ENCODE measurements around the gene ANKRD10. TPM values are rescaled to one million over a fixed set of nuclear protein-coding genes. Genes with fewer than 3 reads are reported as not detected.
"Not testable (repeated sequence)": the region's sequence is repeated elsewhere in the genome, so short reads cannot be mapped to it uniquely, and the experiment has no call there.

The ANKRD10 gene
- total RNA-seq, 3 donors from 2014 or later: 52.4 to 72.4 (median 66.4) TPM

GRCh38 chr13:110856942-110857835 lies 57.7 kb downstream of the ANKRD10 start:
- H3K4me1 Mint-ChIP-seq (ENCODE audit: low read depth): peaks cover 10% of the 10 kb centered on the region
- H3K4me3 Mint-ChIP-seq: no peak overlapping the region

GRCh38 chr13:110855363-110855762 lies 59.5 kb downstream of the ANKRD10 start:
- no peak for DNase-seq
- peaks cover 10% of the 10 kb centered on the region for H3K4me1 Mint-ChIP-seq (ENCODE audit: low read depth)
- peaks cover 6% of the 10 kb centered on the region for H3K9me3 Mint-ChIP-seq
- peaks cover 2% of the 10 kb centered on the region for H3K36me3 Mint-ChIP-seq (ENCODE audit: insufficient read depth)
- H3K27me3 Mint-ChIP-seq (ENCODE audit: low read depth): peaks cover 4% of the 10 kb centered on the region
- H3K4me3 Mint-ChIP-seq: no peak overlapping the region
- no peak for ATAC-seq

More at GRCh38 chr13:110856942-110857835, 57.7 kb downstream of the ANKRD10 start:
- ATAC-seq (no peak), DNase-seq (no peak)
- Mint-ChIP-seq H3K9me3 (peaks cover 6% of the 10 kb centered on the region), H3K36me3 (ENCODE audit: insufficient read depth) (peaks cover 2% of the 10 kb centered on the region), H3K27me3 (ENCODE audit: low read depth) (no peaks in the 10 kb centered on the region)

- peaks cover 2% of the 10 kb centered on the region for H3K36me3 Mint-ChIP-seq (ENCODE audit: insufficient read depth)
- no peak for ATAC-seq
Measured at GRCh38 chr13:110854866-110855265, 60.0 kb downstream of the ANKRD10 start.

GRCh38 chr13:110853235-110853721 lies 61.6 kb downstream of the ANKRD10 start:
- Mint-ChIP-seq H3K9me3 (peaks cover 6% of the 10 kb centered on the region), H3K36me3 (ENCODE audit: insufficient read depth) (peaks cover 2% of the 10 kb centered on the region), H3K27me3 (ENCODE audit: low read depth) (peaks cover 10% of the 10 kb centered on the region), H3K4me1 (ENCODE audit: low read depth) (peaks cover 10% of the 10 kb centered on the region), H3K4me3 (no peak overlapping the region)
- ATAC-seq: no peak
- DNase-seq: no peak

More at GRCh38 chr13:110854866-110855265, 60.0 kb downstream of the ANKRD10 start:
- no peak for DNase-seq
- Mint-ChIP-seq H3K9me3 (peaks cover 6% of the 10 kb centered on the region), H3K4me1 (ENCODE audit: low read depth) (peaks cover 10% of the 10 kb centered on the region), H3K27me3 (ENCODE audit: low read depth) (peaks cover 8% of the 10 kb centered on the region), H3K4me3 (no peak overlapping the region)

- Mint-ChIP-seq H3K27me3 (ENCODE audit: low read depth) (peaks cover 13% of the 10 kb centered on the region), H3K4me1 (ENCODE audit: low read depth) (no peaks in the 10 kb centered on the region), H3K4me3 (no peak overlapping the region), H3K36me3 (ENCODE audit: insufficient read depth) (no peaks in the 10 kb centered on the region), H3K9me3 (no peaks in the 10 kb centered on the region)
- no peak for ATAC-seq
- no peak for DNase-seq
Measured at GRCh38 chr13:110850840-110851239, 64.0 kb downstream of the ANKRD10 start.

- no peak for DNase-seq
- no peak for ATAC-seq
- Mint-ChIP-seq H3K9me3 (no peaks in the 10 kb centered on the region), H3K27me3 (ENCODE audit: low read depth) (peaks cover 19% of the 10 kb centered on the region), H3K4me3 (no peak overlapping the region), H3K4me1 (ENCODE audit: low read depth) (no peaks in the 10 kb centered on the region), H3K36me3 (ENCODE audit: insufficient read depth) (no peaks in the 10 kb centered on the region)
Measured at GRCh38 chr13:110850006-110850405, 64.9 kb downstream of the ANKRD10 start.

- no peaks in the 10 kb centered on the region for H3K9me3 Mint-ChIP-seq
- H3K36me3 Mint-ChIP-seq (ENCODE audit: insufficient read depth): no peaks in the 10 kb centered on the region
- no peak overlapping the region for H3K4me3 Mint-ChIP-seq
- ATAC-seq: no peak
- no peaks in the 10 kb centered on the region for H3K4me1 Mint-ChIP-seq (ENCODE audit: low read depth)
- no peak for DNase-seq
- H3K27me3 Mint-ChIP-seq (ENCODE audit: low read depth): peaks cover 31% of the 10 kb centered on the region
Measured at GRCh38 chr13:110845520-110845919, 69.3 kb downstream of the ANKRD10 start.

GRCh38 chr13:110841846-110842245 lies 73.0 kb downstream of the ANKRD10 start:
- Mint-ChIP-seq H3K27me3 (ENCODE audit: low read depth) (peaks cover 31% of the 10 kb centered on the region), H3K9me3 (no peaks in the 10 kb centered on the region), H3K4me1 (ENCODE audit: low read depth) (no peaks in the 10 kb centered on the region), H3K36me3 (ENCODE audit: insufficient read depth) (no peaks in the 10 kb centered on the region), H3K4me3 (no peak overlapping the region)
- ATAC-seq: no peak
- no peak for DNase-seq

- DNase-seq: no peak
- peaks cover 31% of the 10 kb centered on the region for H3K27me3 Mint-ChIP-seq (ENCODE audit: low read depth)
- H3K4me1 Mint-ChIP-seq (ENCODE audit: low read depth): no peaks in the 10 kb centered on the region
- no peaks in the 10 kb centered on the region for H3K9me3 Mint-ChIP-seq
- H3K36me3 Mint-ChIP-seq (ENCODE audit: insufficient read depth): no peaks in the 10 kb centered on the region
- ATAC-seq: no peak
- no peak overlapping the region for H3K4me3 Mint-ChIP-seq
Measured at GRCh38 chr13:110841406-110841805, 73.5 kb downstream of the ANKRD10 start.

GRCh38 chr13:110838867-110839538 lies 75.9 kb downstream of the ANKRD10 start:
- peaks cover 21% of the 10 kb centered on the region for H3K27me3 Mint-ChIP-seq (ENCODE audit: low read depth)
- H3K4me3 Mint-ChIP-seq: no peak overlapping the region
- H3K36me3 Mint-ChIP-seq (ENCODE audit: insufficient read depth): no peaks in the 10 kb centered on the region
- no peak for DNase-seq
- H3K4me1 Mint-ChIP-seq (ENCODE audit: low read depth): no peaks in the 10 kb centered on the region
- no peak for ATAC-seq
- H3K9me3 Mint-ChIP-seq: no peaks in the 10 kb centered on the region

GRCh38 chr13:110838116-110838515 lies 76.8 kb downstream of the ANKRD10 start:
- no peaks in the 10 kb centered on the region for H3K9me3 Mint-ChIP-seq
- no peak for ATAC-seq

GRCh38 chr13:110837397-110838061 lies 77.3 kb downstream of the ANKRD10 start:
- DNase-seq; H3K4me1 Mint-ChIP-seq (ENCODE audit: low read depth); H3K4me3 Mint-ChIP-seq; H3K9me3 Mint-ChIP-seq; ATAC-seq; H3K36me3 Mint-ChIP-seq (ENCODE audit: insufficient read depth): not testable (repeated sequence)
- peaks cover 15% of the 10 kb centered on the region for H3K27me3 Mint-ChIP-seq (ENCODE audit: low read depth)

More at GRCh38 chr13:110838116-110838515, 76.8 kb downstream of the ANKRD10 start:
- Mint-ChIP-seq H3K36me3 (ENCODE audit: insufficient read depth) (no peaks in the 10 kb centered on the region), H3K4me3 (no peak overlapping the region), H3K27me3 (ENCODE audit: low read depth) (peaks cover 18% of the 10 kb centered on the region), H3K4me1 (ENCODE audit: low read depth) (no peaks in the 10 kb centered on the region)
- DNase-seq: no peak

GRCh38 chr13:110836605-110836903 lies 78.3 kb downstream of the ANKRD10 start:
- Mint-ChIP-seq H3K27me3 (ENCODE audit: low read depth) (peaks cover 16% of the 10 kb centered on the region), H3K4me3 (no peak overlapping the region), H3K9me3 (no peaks in the 10 kb centered on the region), H3K4me1 (ENCODE audit: low read depth) (no peaks in the 10 kb centered on the region), H3K36me3 (ENCODE audit: insufficient read depth) (no peaks in the 10 kb centered on the region)
- DNase-seq (no peak), ATAC-seq (no peak)
